Astrocyte (in vitro differentiated cells and primary cell): ENCODE measurements around the gene PEAK1.

ENCODE experiments used
- CTCF ChIP-seq: IDR thresholded peaks from 2 replicates; pipeline ENCODE4 v1.5.1; 2011; ENCODE audit warnings: low read depth, mild to moderate bottlenecking, inconsistent platforms, low read length, moderate library complexity; ENCODE audit not compliant: insufficient read depth
- EZH2 ChIP-seq: IDR thresholded peaks from 2 replicates; pipeline ENCODE4 v1.6.1; 2012; ENCODE audit warnings: mild to moderate bottlenecking, low read length, inconsistent platforms; ENCODE audit not compliant: insufficient read depth

- no peak for TF ChIP-seq CTCF
- no peak for TF ChIP-seq EZH2
Observed at GRCh38 chr15:77247116-77247515, 172.8 kb downstream of the PEAK1 start.
